Stimulated activated CD8-positive, alpha-beta memory T cell treated with anti-CD3 and anti-CD28 coated beads, Interleukin-2, amount 100 ng/mL, for 1 hour (primary cell): ENCODE results near the gene NFIA.
"Not testable (repeated sequence)": the region's sequence is repeated elsewhere in the genome, so short reads cannot be mapped to it uniquely, and the experiment has no call there.

Experiments used
- DNase-seq, 2 donors: peaks; one replicate each; pipeline ENCODE4 v3.0.0-alpha.2; 2020; ENCODE audit warnings: low read depth in 2 of 2

Gene NFIA

GRCh38 chr1:61271412-61271789 is 189.0 kb downstream of the NFIA start:
- DNase-seq = no peak

GRCh38 chr1:61273167-61273705 is 190.9 kb downstream of the NFIA start:
- no peak for DNase-seq

DNA sequence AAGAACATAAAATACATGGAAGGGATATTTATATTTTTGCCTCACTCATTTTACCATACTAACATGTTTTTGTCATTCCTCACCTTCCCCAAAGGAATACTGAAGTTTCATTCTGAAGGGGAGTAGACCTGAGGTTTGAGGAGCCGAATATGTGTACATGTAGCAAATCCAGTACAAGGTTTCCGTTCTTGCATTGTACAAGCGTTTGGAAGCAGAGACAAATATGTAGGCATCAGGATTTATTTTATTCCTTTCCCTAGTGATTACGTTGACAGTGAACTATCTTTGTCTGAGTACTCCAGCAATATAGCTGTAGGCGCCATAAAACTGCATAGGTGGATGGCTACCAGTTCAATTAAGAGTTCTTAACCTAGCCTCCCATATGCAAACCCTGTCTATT is 191.5 kb downstream of the NFIA start:
- DNase-seq = no peak

GRCh38 chr1:61274939-61275338 is 192.6 kb downstream of the NFIA start:
- no peak for DNase-seq

- no peak for DNase-seq
Measured at GRCh38 chr1:61276246-61276645, 193.9 kb downstream of the NFIA start.

- DNase-seq = no peak
Measured at GRCh38 chr1:61277121-61277690, 194.8 kb downstream of the NFIA start.

DNA sequence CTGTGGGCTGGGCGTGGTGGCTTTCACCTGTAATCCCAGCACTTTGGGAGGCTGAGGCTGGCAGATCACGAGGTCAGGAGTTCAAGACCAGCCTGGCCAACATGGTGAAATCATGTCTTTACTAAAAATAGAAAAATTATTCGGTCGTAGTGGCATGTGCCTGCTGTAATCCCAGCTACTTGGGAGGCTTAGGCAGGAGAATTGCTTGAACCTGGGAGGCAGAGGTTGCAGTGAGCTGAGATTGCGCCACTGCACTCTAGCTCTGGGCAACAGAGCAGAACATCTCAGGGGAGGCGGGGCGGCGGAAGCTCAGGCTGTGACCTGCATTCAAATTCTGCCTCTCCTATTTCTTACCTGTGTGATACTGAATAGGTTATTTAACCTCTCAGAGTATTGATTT is 196.1 kb downstream of the NFIA start:
- not testable (repeated sequence) for DNase-seq

DNA sequence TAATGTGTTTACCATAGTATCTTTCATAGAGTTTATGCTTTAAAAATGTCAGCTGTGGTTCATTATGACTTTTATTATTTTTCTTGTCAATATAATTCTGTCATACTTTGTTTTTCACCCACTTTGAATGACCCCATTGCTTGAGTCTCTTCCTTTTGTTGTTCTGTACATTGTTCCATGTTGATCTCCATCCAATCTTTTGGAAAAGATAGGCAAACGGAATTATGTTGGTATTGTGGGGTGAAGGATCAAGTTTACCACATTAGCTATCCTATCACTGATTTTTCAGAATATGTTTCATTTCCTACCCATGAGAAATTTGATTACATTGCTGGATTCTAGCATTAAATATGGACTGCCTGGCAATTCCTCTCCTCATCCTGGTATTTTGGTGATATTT is 196.6 kb downstream of the NFIA start:
- DNase-seq = no peak

DNA sequence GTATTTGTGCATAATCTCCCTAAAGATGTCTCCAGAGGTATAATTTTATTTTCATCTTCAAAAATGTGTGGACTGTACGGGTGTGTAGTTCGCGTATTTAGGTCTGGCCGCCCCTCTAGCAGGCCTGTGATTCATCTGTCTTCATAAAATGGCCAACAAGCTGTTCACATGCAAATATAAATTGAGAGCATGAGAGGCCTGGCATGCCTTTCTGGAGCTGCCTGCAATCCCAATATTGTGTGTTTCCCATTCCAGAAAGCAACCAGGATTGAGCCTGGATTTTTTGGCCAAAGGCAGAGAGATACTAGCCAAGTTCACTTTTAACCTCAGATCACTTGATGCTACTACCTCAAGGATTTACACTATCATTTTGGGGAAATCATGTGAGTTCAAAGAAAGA is 197.2 kb downstream of the NFIA start:
- no peak for DNase-seq

DNA sequence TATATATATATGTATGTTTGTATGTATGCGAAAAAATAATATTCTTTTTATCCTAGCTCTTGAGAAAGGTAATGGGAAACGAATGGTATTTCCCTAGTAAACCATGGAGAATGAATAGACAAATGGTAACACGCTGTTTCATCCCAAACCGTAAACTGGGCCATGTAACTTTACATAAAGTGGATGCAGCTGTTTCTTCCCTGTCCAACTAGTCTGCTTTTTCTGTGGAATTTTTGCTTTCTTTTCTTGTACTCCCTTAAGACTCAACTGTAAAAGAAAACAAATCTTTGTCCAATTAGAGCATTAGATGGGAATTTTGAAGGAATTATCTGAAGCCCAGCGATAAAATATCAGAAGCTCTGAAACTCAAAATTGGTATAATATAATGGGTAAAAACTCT is 198.1 kb downstream of the NFIA start:
- no peak for DNase-seq

- DNase-seq = no peak
Measured at GRCh38 chr1:61282387-61282786, 200.0 kb downstream of the NFIA start.

DNA sequence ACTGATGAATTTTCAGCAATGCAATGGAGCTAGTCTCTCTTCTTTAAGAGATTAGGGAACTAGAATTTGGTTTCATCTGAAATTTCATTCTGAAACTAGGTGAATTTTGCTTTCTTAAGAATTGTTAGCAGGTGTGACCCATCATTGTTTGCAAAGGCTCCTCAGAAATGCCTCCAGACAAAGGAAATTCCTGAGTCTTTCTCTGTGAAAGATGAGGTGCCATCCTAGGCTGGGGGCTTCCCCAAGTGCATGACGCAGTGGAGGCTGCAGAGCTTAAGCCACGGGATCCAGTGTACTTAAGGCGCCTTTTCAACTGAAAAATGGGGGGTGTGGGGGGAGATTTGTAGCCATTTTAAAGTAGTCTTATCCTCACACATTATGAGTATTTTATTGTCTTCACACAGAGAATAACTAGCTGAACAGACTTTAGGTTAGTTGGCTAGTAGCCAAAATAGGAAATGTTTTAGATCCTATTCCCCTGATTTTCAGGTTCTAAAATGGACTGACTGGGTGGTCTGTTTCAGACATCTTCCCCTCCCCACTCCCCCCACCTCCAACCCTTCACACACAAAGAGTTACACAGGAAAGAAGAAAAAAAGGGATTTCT is 202.0 kb downstream of the NFIA start:
- DNase-seq = no peak

DNA sequence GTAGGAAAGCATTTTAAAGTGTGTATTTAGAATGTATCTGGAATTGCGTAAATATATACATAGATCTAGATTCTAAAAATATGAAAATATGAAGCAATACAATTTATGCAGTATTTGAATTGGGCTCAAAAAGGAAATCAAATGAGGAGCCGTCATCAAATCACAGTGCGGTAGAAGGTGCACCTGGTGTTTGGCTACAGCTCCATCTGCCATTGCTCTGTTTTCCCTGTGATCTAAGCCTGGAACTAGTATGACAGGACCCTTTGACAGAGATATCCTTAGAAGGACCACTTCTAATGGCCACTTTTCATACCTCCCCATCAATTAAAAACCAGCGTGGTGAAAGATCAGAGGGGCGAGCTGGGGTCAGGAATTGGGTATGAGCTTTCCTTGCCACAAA is 202.6 kb downstream of the NFIA start:
- DNase-seq = no peak

- DNase-seq = no peak
Measured at GRCh38 chr1:61285371-61285885, 203.1 kb downstream of the NFIA start.

- DNase-seq = no peak
Measured at GRCh38 chr1:61287014-61287413, 204.7 kb downstream of the NFIA start.

DNA sequence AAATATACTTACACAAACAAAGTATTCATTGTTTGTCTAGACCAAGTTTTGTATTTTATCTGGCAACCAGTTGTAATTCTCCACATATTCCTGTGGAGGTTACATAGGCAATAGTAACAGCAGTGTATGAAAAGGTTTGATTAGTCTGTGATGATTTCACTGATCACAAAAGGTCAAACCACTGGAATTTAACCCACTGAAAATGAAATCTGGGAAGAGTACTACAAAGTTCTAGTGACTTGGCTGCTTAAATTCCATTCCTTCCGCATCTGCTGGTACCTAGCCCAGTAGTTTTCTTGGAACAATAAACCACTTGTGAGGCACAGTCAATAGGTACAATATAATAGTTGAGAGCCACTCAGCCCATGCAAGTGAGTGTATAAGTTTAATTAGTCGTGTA is 205.4 kb downstream of the NFIA start:
- no peak for DNase-seq

- DNase-seq = no peak
Measured at GRCh38 chr1:61289232-61290098, 207.1 kb downstream of the NFIA start.

DNA sequence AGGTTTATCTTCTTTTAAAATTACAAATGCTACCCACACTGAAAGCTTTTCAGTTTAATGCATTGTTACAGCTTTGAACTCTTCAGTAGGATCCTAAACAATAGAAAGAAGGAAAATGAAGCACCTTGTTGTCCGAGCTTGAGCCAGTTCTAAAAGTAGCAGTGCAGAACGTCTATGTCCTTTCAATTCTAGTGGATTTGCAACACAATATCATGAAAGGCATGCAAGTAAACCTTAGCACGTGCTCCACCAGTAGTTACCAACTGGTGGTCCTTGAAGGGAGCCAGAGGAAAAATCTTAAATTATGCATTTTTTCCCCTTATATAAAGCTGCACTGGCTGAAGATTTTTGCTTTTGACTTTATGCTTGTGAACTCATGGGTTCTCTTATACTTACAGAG is 208.2 kb downstream of the NFIA start:
- no peak for DNase-seq

DNA sequence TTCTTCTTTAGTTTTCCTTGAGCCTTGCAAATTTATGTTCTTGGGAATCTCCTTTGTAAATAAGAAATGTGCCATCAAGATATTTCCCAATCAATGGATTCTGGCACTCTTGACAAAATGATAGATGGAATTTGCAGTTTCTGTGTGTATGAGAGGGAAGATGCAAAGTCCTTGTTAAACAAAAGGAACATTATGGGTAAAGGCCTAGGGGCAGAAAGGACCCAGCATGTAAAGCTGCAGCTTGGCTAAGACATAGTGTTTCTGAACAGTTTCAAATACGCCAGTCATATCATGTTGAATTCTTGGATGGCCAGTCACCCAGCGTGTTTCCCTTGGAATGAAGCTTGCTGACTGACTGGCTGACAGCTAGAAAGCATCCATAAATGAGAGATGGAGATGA is 210.8 kb downstream of the NFIA start:
- no peak for DNase-seq

- DNase-seq = no peak
Measured at GRCh38 chr1:61293986-61294504, 211.7 kb downstream of the NFIA start.

DNA sequence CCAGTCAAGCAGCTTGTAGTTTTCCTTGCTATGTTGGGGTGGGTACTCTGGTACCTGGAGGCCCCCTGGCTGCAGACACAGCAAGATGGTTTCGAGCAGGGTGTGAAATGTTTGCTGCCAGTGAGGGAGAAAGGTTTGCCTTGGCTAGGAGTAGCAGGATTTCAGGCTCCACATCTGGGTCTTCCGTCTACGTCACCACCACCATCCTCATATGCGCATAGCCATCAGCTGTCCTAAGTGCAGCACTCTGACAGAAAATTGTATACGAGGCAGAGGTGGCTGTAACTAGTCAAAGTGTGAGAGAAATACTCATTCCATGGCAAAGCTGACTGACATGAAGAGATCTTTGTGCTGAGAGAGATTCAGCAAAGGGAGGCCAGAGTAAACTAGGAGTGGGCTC is 212.6 kb downstream of the NFIA start:
- DNase-seq = no peak

GRCh38 chr1:61295818-61296537 is 213.6 kb downstream of the NFIA start:
- no peak for DNase-seq
